Limb (tissue), 2 donors: ENCODE data around the gene ADGRB2.

Source experiments
- DNase-seq, 2 donors: peaks; one replicate each; pipeline ENCODE4 v3.0.0-alpha.2; 2016; ENCODE audit errors: extremely low spot score in 2 of 2

Gene ADGRB2, protein sequence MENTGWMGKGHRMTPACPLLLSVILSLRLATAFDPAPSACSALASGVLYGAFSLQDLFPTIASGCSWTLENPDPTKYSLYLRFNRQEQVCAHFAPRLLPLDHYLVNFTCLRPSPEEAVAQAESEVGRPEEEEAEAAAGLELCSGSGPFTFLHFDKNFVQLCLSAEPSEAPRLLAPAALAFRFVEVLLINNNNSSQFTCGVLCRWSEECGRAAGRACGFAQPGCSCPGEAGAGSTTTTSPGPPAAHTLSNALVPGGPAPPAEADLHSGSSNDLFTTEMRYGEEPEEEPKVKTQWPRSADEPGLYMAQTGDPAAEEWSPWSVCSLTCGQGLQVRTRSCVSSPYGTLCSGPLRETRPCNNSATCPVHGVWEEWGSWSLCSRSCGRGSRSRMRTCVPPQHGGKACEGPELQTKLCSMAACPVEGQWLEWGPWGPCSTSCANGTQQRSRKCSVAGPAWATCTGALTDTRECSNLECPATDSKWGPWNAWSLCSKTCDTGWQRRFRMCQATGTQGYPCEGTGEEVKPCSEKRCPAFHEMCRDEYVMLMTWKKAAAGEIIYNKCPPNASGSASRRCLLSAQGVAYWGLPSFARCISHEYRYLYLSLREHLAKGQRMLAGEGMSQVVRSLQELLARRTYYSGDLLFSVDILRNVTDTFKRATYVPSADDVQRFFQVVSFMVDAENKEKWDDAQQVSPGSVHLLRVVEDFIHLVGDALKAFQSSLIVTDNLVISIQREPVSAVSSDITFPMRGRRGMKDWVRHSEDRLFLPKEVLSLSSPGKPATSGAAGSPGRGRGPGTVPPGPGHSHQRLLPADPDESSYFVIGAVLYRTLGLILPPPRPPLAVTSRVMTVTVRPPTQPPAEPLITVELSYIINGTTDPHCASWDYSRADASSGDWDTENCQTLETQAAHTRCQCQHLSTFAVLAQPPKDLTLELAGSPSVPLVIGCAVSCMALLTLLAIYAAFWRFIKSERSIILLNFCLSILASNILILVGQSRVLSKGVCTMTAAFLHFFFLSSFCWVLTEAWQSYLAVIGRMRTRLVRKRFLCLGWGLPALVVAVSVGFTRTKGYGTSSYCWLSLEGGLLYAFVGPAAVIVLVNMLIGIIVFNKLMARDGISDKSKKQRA (N-terminal part only)

DNA sequence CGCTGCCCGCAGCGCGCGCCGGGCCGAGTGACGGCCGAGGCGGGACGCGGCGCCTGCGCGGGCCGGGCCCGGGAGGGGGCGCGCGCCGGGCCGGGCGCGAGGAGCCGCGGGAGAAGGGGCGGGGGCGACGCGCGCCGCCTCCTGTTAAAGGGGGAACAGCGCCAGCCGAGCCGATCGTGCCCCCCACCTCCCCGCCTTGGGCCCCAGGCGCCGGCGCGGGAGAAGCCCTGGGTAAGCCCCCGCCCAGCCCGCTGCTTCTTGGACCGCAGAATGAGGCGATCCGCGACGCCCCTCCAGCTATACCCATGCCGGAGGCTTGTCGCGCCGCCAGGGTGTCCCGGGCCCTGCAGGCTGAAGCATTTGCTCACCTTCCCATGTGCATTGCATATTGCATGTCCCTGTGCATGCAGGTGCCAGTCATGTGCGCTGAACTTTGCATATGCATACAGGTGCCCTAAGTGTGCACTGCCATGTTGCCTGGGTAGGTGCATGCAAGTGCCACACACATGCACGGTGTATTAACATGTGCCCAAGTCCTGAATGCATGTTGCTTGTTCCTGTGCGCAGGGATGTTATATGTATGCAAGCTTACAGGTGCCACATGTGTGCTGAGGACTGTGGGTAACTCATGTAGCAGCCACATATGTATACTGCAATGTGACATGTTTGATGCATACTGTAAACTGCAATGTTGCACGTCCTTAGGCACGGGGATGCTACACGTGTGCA, at the start of gene ADGRB2:
TSS of gene ADGRB2 (minus strand) at position 29 of the 729 bp plus-strand sequence. CDS start 7,119 bp downstream, outside the sequence.
- DNase-seq, result peak in 1 of 2 donors; percentile 80

DNA sequence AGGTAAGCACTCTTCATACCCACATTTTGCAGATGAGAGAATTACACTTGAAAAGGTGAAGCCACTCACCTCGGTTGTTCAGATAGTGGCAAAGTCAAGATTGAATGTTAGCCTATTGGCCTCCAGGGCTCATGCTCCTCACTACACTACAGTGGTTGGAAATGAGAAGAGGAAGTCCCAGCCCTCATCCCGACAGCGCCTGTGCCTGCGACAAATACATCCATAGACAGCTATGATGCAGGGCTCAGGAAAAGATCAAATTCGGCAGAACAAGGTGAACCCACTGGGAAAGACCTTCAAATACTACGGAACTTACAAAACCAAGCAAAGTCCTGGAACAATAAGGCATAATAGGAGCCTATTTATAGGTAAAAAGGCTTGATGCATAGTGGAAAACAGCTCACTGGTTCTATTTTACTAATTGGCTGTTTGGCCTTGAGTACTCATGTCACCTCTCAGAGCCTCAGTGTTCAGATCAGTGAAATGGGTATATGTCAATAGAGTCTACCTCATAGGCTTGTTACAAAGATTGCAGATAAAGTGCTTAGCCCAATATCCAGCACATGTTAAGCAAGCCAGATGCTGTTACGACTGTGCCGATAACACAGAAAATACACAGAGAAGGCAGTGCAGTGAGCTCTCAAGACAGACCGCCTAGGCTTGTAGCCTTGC, 48.2 kb upstream of the ADGRB2 start:
- no peak for DNase-seq

DNA sequence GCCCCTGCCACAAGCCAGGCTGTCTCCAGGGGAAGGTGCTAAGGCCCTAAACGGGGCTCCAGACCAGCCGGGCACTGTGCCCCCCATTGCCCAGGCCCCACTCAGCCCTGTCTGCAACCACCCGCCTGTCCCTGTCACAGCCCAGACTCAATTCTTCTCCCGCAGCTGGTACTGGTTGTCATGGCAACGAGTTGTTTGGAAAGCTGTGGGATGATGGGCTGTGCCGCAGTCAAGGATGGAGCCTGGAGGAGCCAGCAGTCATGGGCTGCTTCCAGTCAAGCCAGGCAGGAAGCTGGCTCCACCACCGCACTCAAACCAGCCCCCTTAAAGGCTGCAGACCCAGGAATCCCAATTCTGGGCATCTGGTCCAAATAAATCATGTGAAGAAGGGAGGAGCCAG, 47.5 kb upstream of the ADGRB2 start:
- peak; percentile 57 to 77 for DNase-seq

DNA sequence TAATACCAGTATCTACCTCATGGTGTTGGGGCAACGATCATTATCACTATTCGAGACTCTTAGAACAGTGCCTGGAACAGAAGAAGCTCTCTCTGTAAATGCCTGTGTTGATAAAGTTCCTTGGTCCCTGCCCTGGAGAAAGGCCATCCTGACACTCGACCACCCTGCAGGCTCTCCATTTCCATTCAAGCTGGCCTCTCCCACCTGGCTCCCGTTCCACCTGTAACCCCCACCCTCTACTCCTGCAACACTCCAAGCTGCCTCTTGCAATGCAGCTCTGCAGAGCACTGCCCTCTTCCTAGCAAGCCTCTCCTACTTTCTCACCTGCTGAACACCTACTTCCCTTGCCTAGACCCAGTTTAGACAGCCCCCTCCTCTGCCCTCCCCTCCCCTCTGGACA, 45.6 kb upstream of the ADGRB2 start:
- no peak for DNase-seq

DNA sequence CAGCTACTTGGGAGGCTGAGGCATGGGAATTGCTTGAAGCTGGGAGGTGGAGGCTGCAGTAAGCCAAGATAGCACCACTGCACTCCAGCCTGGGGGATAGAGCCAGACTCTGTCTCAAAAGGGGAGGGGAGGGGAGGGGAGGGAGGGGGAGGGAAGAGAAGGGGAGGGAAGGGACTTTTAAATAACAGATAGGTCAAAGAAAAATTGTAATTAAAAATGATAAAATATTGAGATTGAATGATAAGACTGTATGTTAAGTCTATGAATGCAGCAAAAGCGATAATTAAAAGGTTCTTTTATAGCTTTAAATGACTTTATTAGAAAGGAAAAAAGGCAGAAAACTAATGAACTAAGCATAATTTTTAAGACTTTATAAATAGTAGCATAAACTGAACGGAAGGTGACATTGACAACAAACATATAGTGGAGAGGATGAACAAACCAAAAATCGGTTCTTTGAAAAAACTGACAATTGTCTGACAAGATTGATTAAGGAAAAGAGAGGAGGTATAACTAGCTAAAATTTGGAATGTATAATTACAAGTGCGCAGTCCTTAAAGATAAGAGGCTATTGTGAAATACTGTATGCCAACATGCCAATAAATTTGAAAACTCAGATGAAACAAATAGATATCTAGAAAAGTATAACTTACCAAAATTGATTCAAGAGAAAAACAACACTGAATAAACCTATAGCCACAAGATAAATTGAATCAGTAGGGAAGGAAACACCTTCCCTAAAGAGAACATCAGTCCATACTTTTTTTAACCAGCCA, 43.3 kb upstream of the ADGRB2 start:
- no peak for DNase-seq

DNA sequence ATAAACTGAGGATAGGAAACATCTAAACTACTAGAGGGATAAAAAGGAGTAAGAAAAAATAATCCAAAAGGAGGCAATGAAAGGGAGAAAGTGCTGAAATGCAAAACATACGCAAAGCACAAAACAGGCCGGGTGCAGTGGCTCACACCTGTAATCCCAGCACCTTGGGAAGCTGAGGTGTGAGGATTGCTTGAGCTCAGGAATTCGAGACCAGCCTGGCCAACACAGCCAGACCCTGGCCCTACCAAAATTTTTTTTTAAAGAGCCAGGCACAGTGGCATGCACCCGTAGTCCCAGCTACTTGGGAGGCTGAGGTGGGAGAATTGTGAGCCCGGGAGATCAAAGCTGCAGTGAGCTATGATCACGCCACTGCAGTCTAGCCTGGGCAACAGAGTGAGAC, 41.2 kb upstream of the ADGRB2 start:
- DNase-seq, result no peak

DNA sequence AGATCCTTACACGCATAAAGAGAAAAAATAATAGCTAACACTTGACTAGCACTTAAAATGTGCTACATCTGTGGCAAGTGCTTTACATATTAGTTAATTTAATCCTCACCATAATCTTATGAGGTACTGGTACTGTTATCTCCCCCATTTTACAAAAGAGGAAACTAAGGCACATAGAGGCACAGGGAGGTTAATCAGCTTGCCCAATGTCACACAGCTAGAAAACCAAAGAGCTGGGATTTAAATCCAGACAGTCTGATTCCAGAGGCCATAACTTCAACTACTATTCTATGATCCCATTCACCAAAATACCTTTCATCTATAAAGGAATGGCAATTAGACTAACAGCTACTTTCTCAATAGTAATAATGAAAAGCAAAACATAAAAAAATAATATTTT, 40.0 kb upstream of the ADGRB2 start:
- DNase-seq, result no peak

DNA sequence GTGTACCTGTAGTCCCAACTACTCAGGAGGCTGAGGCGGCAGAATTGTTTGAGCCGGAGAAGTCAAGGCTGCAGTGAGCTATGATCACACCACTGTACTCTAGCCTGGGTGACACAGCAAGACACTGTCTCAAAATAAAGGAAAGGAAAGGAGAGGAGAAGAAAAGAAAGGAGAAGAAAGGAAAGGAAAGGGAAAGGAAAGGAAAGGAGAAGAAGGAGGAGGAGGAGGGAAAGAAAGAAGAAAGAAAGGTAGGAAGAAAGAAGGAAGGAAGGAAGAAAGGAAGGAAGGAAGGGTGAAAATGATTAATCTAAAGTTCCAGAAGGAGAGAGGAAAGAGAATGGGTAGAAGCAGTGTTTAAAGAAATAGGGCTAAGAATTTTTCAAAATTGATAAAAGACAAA, 39.5 kb upstream of the ADGRB2 start:
- no peak for DNase-seq

DNA sequence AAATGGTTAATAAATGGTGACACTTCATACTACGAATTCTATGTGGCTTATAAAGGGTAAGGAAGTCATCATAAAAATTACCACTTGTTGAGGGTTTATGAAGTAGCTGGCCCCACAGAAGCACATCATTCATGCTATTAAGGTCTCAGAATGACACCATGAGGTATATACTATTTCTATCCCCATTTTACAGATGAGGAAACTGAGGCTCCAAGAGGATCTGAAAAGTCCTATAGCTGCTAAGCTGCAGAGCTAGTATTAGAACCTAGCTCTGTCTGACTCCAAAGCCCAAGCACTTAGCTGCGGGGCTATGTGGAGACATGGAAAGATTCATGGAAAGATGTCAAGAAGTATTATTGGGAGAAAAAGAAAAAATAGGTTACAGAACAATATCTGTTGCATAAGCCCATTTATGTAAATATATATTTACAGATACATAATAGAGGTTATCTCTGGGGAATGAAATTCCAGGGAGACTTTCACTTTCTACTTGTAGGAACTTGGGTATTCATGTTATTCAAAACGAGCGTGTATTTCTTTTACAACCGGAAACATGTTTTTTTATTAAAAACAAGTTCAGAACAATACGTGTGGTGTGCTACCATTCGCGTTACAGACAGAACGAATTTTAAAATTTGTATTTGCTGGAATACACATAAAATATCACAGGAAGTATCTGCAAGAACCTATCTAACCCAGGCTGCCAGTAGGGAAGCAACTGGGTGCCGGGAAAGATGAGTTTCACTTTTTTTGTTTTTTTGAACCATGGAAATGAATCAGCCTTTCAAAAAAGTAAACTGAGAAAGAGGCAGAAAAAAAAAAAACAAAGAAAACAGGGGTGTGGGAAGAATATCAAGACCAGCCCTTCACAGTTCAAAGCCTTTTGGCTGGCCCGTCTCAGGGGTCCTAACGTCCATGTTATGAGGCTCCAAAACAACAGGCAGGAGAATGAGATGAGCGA, 38.3 kb upstream of the ADGRB2 start:
- DNase-seq, result no peak

DNA sequence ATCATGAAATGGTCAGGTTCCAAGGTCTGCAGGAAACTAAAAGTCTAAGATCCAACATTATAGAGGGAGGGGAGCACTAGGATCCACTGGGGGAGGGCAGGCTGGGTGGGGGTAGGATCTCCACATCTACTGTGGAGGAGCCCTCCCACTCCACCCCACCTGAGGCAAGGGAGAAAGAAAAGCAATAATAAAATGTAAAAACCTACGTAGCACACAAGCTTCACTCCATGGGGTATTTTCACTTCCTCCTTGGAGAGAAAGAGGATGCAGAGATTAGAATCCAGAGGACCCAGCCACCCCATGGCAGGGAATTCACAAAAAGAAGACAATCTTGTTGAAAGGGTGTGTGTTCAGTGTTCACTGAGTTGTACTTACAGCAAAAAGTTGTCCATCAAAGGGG, 37.3 kb upstream of the ADGRB2 start:
- DNase-seq, result no peak

DNA sequence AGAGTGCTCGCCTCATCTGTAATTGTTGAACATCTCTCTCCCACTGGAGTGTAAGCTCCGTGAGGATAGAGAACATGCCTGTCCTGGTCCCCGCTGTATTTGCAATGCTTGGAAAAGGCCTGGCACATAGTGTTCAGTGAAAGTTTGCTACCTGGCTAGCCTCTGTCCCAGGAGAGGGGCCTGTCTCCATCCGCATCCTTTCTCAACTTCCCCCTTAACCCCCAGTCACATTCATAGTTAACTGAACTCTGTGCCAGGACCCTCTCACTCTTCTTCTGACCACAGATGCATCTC, 36.5 kb upstream of the ADGRB2 start:
- DNase-seq, result no peak

DNA sequence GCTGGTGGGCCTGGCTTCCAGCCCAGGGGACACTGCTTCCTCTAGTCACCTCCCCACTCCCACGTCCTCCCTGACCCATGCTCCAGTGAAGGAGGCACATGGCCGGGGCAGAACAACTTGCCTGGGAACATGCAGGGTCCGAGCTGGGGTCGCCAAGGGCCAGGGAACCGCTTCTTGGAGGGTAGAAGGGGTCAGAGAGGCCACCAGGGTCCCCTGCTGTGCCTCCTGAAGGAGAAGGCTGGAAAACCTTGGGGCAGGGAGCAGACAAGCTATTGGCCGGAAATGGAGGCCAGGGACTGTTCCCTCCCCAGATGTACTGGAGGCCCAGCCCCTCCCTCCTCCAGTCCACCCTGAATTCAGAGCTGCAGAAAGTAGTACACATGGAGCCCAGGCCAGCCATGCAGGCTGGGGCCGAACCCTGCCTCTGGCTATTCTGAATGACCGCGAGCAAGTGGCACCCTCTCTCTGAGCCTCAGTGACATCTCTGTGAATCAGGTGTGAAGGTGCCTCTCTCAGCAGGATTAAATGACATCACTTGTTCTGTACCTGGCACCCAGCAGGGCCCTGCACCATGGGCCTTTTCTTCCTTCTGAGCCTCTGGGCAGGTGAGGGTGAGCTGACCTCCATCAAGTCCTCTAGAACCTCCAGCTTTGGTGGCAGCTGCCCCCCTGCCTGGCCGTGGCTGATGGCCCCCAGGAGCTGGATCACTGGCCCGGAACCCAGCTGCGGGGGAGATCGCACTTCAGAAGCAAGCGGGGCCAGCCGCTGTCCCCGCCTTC, 35.9 kb upstream of the ADGRB2 start:
- no peak for DNase-seq

DNA sequence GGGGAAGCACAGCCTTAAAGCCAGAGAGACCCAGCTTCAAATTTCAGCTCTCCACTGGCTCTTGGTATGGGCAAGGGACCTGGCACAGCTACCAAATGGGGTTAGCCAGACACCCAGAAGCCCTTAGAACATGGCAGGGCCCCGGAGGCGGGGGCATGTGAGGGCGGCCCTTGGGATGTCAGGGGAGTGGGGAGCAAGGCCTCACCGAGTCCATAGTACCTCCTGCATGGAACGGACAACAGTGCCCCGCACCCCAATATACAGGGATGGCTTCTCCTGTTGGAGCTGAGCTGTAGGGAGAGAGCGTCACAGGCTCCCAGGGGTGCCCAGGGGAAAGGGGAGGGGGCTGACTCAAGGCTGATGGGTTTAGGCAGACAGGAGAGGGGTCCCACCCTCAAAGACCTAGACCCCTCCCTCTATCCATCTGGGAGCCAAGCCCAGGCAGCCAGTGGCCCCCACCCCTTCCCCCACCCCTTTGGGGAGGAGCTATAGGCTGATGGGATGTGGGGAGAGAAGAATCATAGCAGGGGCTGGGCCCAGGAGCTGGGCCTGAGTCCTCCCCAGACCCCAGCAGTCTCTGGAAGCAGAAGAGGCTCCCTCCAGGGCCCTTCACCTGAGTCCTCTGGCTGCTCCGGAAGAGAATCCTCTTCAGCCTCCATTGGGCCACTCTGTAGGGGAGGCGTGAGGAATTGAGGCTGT, 35.2 kb upstream of the ADGRB2 start:
- no peak for DNase-seq

DNA sequence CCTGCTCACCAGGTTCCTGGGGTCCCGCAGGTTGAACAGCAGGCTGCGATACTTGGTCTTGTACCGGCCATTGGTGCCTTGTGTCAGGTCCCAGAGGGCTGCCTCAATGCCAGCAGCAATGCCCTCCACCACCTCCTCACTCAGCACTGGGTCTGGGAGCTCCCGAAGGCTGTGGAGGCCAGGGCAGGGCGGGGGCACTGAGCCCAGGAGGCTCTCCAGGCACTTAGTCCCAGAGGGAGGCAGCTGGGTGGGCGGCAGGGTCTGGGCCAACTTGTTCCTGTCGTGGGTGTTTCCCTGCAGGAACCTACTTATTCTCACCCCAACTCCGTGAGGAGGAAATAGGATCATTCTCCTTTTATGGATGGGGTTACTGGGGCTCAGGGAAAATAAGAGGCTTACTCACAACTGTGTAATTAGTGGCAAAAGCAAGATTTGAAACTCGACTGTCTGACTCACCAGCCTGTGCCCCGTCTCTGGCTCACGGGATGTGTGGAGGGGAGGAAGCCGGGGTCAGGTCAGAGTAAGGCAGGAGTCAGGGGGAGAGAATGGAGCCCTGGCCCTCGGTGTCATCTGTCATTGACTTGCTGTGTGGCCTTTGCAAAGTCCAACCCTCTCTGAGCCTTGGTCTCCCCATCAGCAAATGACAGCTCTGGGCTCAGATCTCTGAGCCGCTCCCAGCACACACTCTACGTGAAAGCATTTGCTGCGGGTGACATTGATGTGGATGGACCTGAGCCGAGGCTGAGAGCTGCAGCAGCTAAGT, 34.5 kb upstream of the ADGRB2 start:
- no peak for DNase-seq

DNA sequence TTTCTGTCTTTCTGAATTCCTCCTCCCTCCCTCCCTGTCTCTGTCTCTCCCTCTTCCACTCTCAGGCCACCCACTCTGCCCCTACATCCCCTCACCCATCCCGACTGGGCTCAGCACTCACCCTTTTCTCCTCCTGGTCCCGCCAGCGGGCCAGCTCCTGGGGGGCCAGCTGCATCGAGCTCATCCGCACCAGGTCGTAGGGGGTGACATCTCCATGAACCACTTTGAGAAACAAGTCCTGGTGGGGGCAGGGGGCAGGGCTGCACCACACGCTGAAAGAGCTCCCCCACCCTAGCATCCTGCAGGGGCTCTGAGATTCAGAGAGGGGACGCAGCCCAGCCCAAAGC, 33.9 kb upstream of the ADGRB2 start:
- no peak for DNase-seq

DNA sequence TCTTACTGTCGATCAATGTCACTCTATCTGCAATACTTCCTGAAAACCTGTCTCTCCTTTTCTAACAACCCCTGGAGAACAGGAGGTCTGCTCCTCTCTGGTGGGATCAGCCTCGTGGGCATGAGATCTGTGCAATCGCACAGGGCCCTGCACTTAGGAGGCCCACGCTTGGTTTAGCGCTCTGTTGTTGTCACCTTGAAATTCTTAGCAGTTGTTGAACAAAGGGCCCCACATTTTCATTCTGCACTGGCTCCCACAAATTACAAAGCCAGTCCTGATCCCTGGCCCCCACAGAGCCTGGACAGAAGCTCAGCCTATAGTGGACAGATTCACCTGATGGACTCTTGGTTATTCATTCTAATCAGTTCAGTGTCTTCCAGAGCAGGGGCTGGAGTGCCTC, 33.1 kb upstream of the ADGRB2 start:
- no peak for DNase-seq

DNA sequence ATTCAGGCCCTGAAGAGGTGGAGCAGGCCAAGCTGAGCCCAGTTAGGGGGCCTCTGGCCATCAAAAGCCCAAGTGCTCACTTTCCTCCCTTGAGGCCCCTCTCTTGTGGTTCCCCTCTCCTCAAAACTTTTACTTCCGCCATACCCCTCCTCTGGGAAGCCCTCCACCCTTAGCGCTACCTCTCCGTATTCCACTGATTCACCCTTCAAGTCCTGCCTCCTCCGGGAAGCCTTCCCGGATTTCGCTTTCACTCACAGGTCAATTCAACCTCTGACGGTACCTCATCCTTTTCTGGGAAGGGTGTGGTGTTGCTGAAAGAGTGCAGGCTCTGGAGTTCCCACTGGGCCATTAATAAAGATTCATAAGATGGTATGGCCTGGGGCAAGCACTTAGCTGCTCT, 32.6 kb upstream of the ADGRB2 start:
- no peak for DNase-seq
